Tibial artery (tissue), 4 donors: ENCODE measurements around the gene IL1F10.

Source experiments
- DNase-seq, 2 donors: peaks; one replicate each; pipeline ENCODE4 v3.0.0-alpha.2; 2019
- H3K27ac ChIP-seq, 2 donors: fragments of 200-600 bp; sonication (generic) in 1 of 2; 1 replicate in 1 of 2; 2 replicates in 1 of 2; pipeline ENCODE4 v1.5.1; 2018 to 2019; ENCODE audit warnings: mild to moderate bottlenecking in 1 of 2
- H3K27me3 ChIP-seq, 2 donors: fragments of 200-600 bp; sonication (generic) in 1 of 2; one replicate each; pipeline versions ENCODE4 v1.5.1 to v1.6.0; 2016 to 2019
- H3K36me3 ChIP-seq, 3 donors: fragments of 200-600 bp; sonication (generic) in 2 of 3; one replicate each; pipeline ENCODE4 v1.5.1; 2016 to 2019; ENCODE audit warnings: mild to moderate bottlenecking in 2 of 3
- H3K4me1 ChIP-seq, 4 donors: fragments of 200-600 bp; sonication (generic) in 2 of 4; 1 replicate in 3 of 4; 2 replicates in 1 of 4; pipeline ENCODE4 v1.5.1; 2016 to 2019
- H3K4me3 ChIP-seq, 2 donors: fragments of 200-600 bp; sonication (generic) in 1 of 2; 1 replicate in 1 of 2; 2 replicates in 1 of 2; pipeline ENCODE4 v1.5.1; 2018 to 2019; ENCODE audit warnings: mild to moderate bottlenecking in 2 of 2
- H3K9me3 ChIP-seq, 3 donors: fragments of 200-600 bp; sonication (generic) in 1 of 3; one replicate each; pipeline ENCODE4 v1.5.1; 2016 to 2019
- CTCF ChIP-seq, 2 experiments: fragments of 200-600 bp in 1 of 2; fragments of 450-650 bp in 1 of 2; IDR thresholded peaks; one replicate each; pipeline ENCODE4 v1.5.1; 2017 to 2019; ENCODE audit warnings: antibody characterized with exemption in 2 of 2, mild to moderate bottlenecking in 1 of 2, moderate library complexity in 1 of 2
- intact Hi-C: fragments of 100-400 bp; cut with DNase I; formaldehyde crosslinking; loops from one replicate; pipeline ENCODE4 v1.15.0; 2023; ENCODE audit warnings: low total_unique reads

IL1F10 gene

GRCh38 chr2:113058998-113059960 lies 8.5 kb upstream of the IL1F10 start, which contains the start of gene IL36RN:
Gene IL36RN, plus strand, starts transcription at chr2:113059198. Its CDS starts 241 bp downstream, at chr2:113059439.
- Histone ChIP-seq H3K4me1 (no peaks in the 10 kb centered on the region), H3K27me3 (peaks cover 0 to 12% of the 10 kb centered on the region in 2 donors), H3K9me3 (peaks cover 0 to 13% (median 0%) of the 10 kb centered on the region in 3 donors), H3K27ac (no peak within 1 kb of the TSS), H3K36me3 (no peaks in the 10 kb centered on the region), H3K4me3 (no peak within 1 kb of the TSS)
- no peak for DNase-seq
- intact Hi-C loops, result no loop called here
- TF ChIP-seq CTCF (IDR thresholded peaks at IDR 0.05), result no peak

GRCh38 chr2:113060396-113060795 lies 7.4 kb upstream of the IL1F10 start:
- Histone ChIP-seq H3K36me3 (no peaks in the 10 kb centered on the region), H3K27me3 (peaks cover 0 to 12% of the 10 kb centered on the region in 2 donors), H3K9me3 (peaks cover 0 to 7% (median 0%) of the 10 kb centered on the region in 3 donors), H3K4me3 (no peak overlapping the region), H3K27ac (no peak overlapping the region), H3K4me1 (no peaks in the 10 kb centered on the region)
- no peak for DNase-seq
- intact Hi-C loops, result no loop called here
- no peak for TF ChIP-seq CTCF (IDR thresholded peaks at IDR 0.05)

- intact Hi-C loops, result no loop called here
- no peak overlapping the region for H3K27ac ChIP-seq
- no peaks in the 10 kb centered on the region for H3K36me3 ChIP-seq
- H3K9me3 ChIP-seq, result peaks cover 0 to 6% (median 0%) of the 10 kb centered on the region in 3 donors
- no peaks in the 10 kb centered on the region for H3K4me1 ChIP-seq
- DNase-seq, result no peak
- peaks cover 0 to 12% of the 10 kb centered on the region in 2 donors for H3K27me3 ChIP-seq
- no peak overlapping the region for H3K4me3 ChIP-seq
- no peak for TF ChIP-seq CTCF (IDR thresholded peaks at IDR 0.05)
Observed at GRCh38 chr2:113060796-113061195, 7.0 kb upstream of the IL1F10 start.

- TF ChIP-seq CTCF (IDR thresholded peaks at IDR 0.05), result no peak
- intact Hi-C loops, result no loop called here
- no peak for DNase-seq
Observed at GRCh38 chr2:113061241-113061640, 6.5 kb upstream of the IL1F10 start.

GRCh38 chr2:113061896-113062770 lies 5.6 kb upstream of the IL1F10 start:
- no peaks in the 10 kb centered on the region for H3K36me3 ChIP-seq
- no peaks in the 10 kb centered on the region for H3K9me3 ChIP-seq
- H3K4me1 ChIP-seq, result no peaks in the 10 kb centered on the region
- H3K4me3 ChIP-seq, result no peak overlapping the region
- no peak for TF ChIP-seq CTCF (IDR thresholded peaks at IDR 0.05)
- DNase-seq, result no peak
- intact Hi-C loops, result no loop called here
- H3K27ac ChIP-seq, result no peak overlapping the region
- peaks cover 0 to 12% of the 10 kb centered on the region in 2 donors for H3K27me3 ChIP-seq

More at GRCh38 chr2:113061241-113061640, 6.5 kb upstream of the IL1F10 start:
- Histone ChIP-seq H3K4me3 (no peak overlapping the region), H3K9me3 (peaks cover 0 to 1% (median 0%) of the 10 kb centered on the region in 3 donors), H3K4me1 (no peaks in the 10 kb centered on the region), H3K27me3 (peaks cover 0 to 12% of the 10 kb centered on the region in 2 donors), H3K27ac (no peak overlapping the region), H3K36me3 (no peaks in the 10 kb centered on the region)
